Gastroesophageal sphincter (tissue), 3 donors: ENCODE results near the gene TTC5.

Experiments used
- EP300 ChIP-seq: sonication (generic); formaldehyde crosslinking; IDR thresholded peaks from one replicate; pipeline ENCODE4 v1.6.1; 2017; ENCODE audit warnings: antibody characterized with exemption, mild to moderate bottlenecking
- POLR2A ChIP-seq, 2 donors: fragments of 450-650 bp; IDR thresholded peaks; one replicate each; pipeline ENCODE4 v1.6.1; 2017; ENCODE audit warnings: antibody characterized with exemption in 2 of 2, mild to moderate bottlenecking in 2 of 2, moderate library complexity in 1 of 2
- TF ChIP-seq, protein P1 (sequence below), 4 experiments: fragments of 200-600 bp in 2 of 4; fragments of 450-650 bp in 2 of 4; sonication (generic) in 1 of 4; IDR thresholded peaks; one replicate each; pipeline ENCODE4 v1.5.1; 2017 to 2019; ENCODE audit warnings: antibody characterized with exemption in 4 of 4, mild to moderate bottlenecking in 2 of 4, moderate library complexity in 2 of 4

DNA sequence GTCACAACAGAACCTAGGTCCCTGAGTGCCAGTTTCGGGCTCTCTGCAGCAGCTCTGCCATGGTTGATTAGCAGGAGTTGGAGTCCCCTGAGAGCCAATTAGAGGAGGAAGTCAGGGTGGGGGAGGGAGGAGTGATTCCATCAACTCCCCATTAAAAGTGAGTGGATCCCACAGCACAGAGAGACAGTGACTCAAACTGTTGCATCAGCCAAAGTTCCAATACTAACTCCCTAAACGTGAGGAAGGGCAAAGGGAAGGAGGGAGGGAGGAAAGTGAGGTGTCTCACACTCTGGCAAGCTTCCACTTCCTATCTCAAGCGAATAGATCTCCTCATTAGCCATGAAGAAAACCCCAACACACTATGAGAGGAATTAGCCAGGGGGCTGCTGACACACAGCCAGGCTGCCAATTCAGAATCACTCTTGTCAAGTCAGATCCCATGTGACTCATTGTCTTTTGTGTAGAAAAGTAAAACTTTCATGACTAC, 43.1 kb downstream of the TTC5 start:
- TF ChIP-seq, protein P1, sequence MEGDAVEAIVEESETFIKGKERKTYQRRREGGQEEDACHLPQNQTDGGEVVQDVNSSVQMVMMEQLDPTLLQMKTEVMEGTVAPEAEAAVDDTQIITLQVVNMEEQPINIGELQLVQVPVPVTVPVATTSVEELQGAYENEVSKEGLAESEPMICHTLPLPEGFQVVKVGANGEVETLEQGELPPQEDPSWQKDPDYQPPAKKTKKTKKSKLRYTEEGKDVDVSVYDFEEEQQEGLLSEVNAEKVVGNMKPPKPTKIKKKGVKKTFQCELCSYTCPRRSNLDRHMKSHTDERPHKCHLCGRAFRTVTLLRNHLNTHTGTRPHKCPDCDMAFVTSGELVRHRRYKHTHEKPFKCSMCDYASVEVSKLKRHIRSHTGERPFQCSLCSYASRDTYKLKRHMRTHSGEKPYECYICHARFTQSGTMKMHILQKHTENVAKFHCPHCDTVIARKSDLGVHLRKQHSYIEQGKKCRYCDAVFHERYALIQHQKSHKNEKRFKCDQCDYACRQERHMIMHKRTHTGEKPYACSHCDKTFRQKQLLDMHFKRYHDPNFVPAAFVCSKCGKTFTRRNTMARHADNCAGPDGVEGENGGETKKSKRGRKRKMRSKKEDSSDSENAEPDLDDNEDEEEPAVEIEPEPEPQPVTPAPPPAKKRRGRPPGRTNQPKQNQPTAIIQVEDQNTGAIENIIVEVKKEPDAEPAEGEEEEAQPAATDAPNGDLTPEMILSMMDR (IDR thresholded peaks at IDR 0.05), result no peak
- no peak for TF ChIP-seq EP300
- no peak for TF ChIP-seq POLR2A (IDR thresholded peaks at IDR 0.05)
